Esophagus muscularis mucosa (tissue), 4 donors: Measurements from ENCODE around the gene KREMEN1. TPM values are rescaled to one million over a fixed set of nuclear protein-coding genes. Genes with fewer than 3 reads are reported as not detected.

Experiments used
- DNase-seq: peaks from one replicate; pipeline ENCODE4 v3.0.0-alpha.2; 2017; ENCODE audit errors: extremely low spot score
- H3K27ac ChIP-seq, 4 donors: fragments of 200-600 bp; sonication (generic); replicated peaks in 1 of 4; 1 replicate in 3 of 4; 2 replicates in 1 of 4; pipeline ENCODE4 v1.5.1; 2016 to 2019; ENCODE audit warnings: mild to moderate bottlenecking in 1 of 4
- H3K27me3 ChIP-seq, 4 donors: fragments of 200-600 bp; sonication (generic); one replicate each; pipeline versions ENCODE4 v1.5.1 to v1.6.0; 2016 to 2019
- H3K36me3 ChIP-seq, 4 donors: fragments of 200-600 bp; sonication (generic); one replicate each; pipeline ENCODE4 v1.5.1; 2016 to 2019
- H3K4me1 ChIP-seq, 4 donors: fragments of 200-600 bp; sonication (generic); one replicate each; pipeline ENCODE4 v1.5.1; 2016 to 2019
- H3K4me3 ChIP-seq, 4 donors: fragments of 200-600 bp; sonication (generic); 1 replicate in 2 of 4; 2 replicates in 2 of 4; pipeline ENCODE4 v1.5.1; 2016 to 2019; ENCODE audit warnings: mild to moderate bottlenecking in 4 of 4, moderate library complexity in 1 of 4
- H3K9me3 ChIP-seq, 4 donors: fragments of 200-600 bp; sonication (generic); 1 replicate in 3 of 4; 2 replicates in 1 of 4; pipeline ENCODE4 v1.5.1; 2016 to 2019
- EP300 ChIP-seq: sonication (generic); formaldehyde crosslinking; IDR thresholded peaks from one replicate; pipeline ENCODE4 v1.6.1; 2017; ENCODE audit warnings: antibody characterized with exemption
- POLR2A ChIP-seq: fragments of 450-650 bp; IDR thresholded peaks from one replicate; pipeline ENCODE4 v1.6.1; 2017; ENCODE audit warnings: antibody characterized with exemption, moderate library complexity, mild to moderate bottlenecking, low read depth
- POLR2AphosphoS5 ChIP-seq, 2 donors: sonication (generic); formaldehyde crosslinking; IDR thresholded peaks; one replicate each; pipeline ENCODE4 v1.6.1; 2017; ENCODE audit warnings: antibody characterized with exemption in 2 of 2
- WGBS: methylation state at CpG from one replicate; pipeline ENCODE4 v1.1.5; 2018; 5-methylcytosine and 5-hydroxymethylcytosine counted together
- intact Hi-C: fragments of 100-400 bp; cut with DNase I; formaldehyde crosslinking; loops from one replicate; pipeline ENCODE4 v1.15.1; 2023
- total RNA-seq, 4 donors: library from RNA; depleted of rRNA; stranded (reverse); fragments of >200 nt; gene quantifications; one replicate each; pipeline versions ENCODE4 v1.1.0 to v1.2.1, GENCODE V29; 2016
- TF ChIP-seq, protein P1 (sequence below), 3 experiments: fragments of 200-600 bp in 2 of 3; fragments of 450-650 bp in 1 of 3; sonication (generic) in 2 of 3; IDR thresholded peaks; one replicate each; pipeline ENCODE4 v1.5.1; 2017 to 2019; ENCODE audit warnings: antibody characterized with exemption in 3 of 3, mild to moderate bottlenecking in 2 of 3, moderate library complexity in 1 of 3

KREMEN1 gene
- total RNA-seq, 4 donors from 2014 or later, result 8.7 to 14.6 (median 12.4) TPM

DNA sequence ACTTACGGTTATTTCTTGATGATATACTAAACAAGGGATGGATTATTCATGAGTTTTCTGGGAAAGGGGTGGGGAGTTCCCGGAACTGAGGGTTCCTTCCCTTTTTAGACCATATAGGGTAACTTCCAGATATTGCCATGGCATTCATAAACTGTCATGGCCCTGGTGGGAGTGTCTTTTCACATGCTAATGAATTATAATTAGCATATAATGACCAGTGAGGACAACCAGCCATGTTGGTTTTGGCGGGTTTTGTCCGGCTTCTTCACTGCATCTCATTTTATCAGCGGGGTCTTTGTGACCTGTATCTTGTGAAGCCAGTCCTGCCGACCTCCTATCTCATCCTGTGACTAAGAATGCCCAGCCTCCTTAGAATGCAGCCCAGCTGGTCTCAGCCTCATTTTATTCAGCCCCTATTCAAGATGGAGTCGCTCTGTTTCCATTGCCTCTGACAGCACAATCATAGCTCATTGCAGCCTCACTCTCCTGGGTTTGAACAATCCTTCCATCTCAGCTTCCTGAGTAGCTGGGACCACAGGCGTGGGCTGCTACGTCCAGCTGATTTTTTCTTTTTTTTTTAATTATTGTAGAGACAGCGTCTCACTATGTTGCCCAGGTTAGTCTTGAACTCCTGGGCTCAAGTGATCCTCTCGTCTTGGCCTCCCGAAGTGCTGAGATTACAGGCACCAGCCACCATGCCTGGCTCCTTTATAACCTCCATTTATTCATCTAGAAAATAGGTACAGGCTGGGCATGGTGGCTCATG, 80.3 kb downstream of the KREMEN1 start:
- Histone ChIP-seq H3K27ac (peak overlapping the region; percentile 62 to 76 (median 66)), H3K36me3 (no peaks in the 10 kb centered on the region), H3K4me3 (peak overlapping the region in 2 of 4 donors; percentile 16 to 18), H3K4me1 (peaks cover 6 to 45% (median 32%) of the 10 kb centered on the region in 4 donors), H3K27me3 (peaks cover 0 to 4% (median 0%) of the 10 kb centered on the region in 4 donors), H3K9me3 (no peaks in the 10 kb centered on the region)
- intact Hi-C loops, result loop anchor here (10.0 kb wide), 1 partner anchor 298 kb away; no protein-coding TSS in a partner anchor
- no peak for DNase-seq
- TF ChIP-seq POLR2A, result no peak
- no peak for TF ChIP-seq POLR2AphosphoS5 (IDR thresholded peaks at IDR 0.05)
- TF ChIP-seq, protein P1, sequence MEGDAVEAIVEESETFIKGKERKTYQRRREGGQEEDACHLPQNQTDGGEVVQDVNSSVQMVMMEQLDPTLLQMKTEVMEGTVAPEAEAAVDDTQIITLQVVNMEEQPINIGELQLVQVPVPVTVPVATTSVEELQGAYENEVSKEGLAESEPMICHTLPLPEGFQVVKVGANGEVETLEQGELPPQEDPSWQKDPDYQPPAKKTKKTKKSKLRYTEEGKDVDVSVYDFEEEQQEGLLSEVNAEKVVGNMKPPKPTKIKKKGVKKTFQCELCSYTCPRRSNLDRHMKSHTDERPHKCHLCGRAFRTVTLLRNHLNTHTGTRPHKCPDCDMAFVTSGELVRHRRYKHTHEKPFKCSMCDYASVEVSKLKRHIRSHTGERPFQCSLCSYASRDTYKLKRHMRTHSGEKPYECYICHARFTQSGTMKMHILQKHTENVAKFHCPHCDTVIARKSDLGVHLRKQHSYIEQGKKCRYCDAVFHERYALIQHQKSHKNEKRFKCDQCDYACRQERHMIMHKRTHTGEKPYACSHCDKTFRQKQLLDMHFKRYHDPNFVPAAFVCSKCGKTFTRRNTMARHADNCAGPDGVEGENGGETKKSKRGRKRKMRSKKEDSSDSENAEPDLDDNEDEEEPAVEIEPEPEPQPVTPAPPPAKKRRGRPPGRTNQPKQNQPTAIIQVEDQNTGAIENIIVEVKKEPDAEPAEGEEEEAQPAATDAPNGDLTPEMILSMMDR (IDR thresholded peaks at IDR 0.05), result no peak
- TF ChIP-seq EP300, result no peak
- WGBS, result 88% methylated on average over 12 of the region's 12 CpGs

DNA sequence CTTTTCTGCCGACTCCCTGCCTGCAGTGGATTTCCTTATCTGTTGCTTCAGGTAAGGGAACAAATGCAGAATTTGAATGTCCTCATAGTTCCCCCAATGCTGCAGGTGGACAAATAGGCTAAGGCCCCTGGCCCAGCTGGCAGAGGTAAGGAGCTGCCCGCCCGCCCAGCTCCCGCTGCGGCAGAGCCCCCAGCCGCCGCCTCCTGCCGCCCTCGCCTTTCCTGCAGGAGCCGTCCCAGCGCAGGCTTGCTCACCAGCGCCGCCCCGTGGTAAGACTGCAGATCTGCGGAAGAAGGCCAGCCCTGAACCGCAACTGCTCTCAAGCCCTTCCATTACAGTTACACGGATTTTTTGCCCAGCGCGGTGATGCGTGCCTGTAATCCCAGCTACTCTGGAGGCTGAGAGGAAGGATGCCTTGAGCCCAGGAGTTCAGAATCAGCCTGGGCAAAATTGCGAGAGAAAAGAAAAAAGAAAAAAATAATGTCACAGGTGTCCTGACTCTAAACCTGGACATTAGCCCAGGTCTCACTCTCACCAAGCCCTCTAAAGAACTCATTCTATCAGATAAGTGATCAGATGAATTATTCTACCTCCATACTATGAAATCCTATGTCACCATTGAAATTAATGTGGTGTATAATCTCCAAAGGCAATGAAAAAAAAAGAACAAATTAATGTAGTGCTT, 81.7 kb downstream of the KREMEN1 start:
- Histone ChIP-seq H3K27me3 (peaks cover 0 to 8% (median 0%) of the 10 kb centered on the region in 4 donors), H3K36me3 (no peaks in the 10 kb centered on the region), H3K27ac (no peak overlapping the region), H3K4me3 (peak overlapping the region in 3 of 4 donors; percentile 20 to 34 (median 33)), H3K4me1 (peaks cover 6 to 45% (median 32%) of the 10 kb centered on the region in 4 donors), H3K9me3 (no peaks in the 10 kb centered on the region)
- WGBS, result 3% methylated on average over 21 of the region's 21 CpGs
- DNase-seq, result no peak
- intact Hi-C loops, result loop anchor here (5.0 to 10.0 kb wide), 2 partner anchors 93 to 300 kb away; no protein-coding TSS in a partner anchor
- TF ChIP-seq POLR2A (no peak), POLR2AphosphoS5 (IDR thresholded peaks at IDR 0.05) (peak in 1 of 2 donors; percentile 28), EP300 (no peak)
- TF ChIP-seq, protein P1 (IDR thresholded peaks at IDR 0.05), result peak; percentile 77 to 97 (median 85)

DNA sequence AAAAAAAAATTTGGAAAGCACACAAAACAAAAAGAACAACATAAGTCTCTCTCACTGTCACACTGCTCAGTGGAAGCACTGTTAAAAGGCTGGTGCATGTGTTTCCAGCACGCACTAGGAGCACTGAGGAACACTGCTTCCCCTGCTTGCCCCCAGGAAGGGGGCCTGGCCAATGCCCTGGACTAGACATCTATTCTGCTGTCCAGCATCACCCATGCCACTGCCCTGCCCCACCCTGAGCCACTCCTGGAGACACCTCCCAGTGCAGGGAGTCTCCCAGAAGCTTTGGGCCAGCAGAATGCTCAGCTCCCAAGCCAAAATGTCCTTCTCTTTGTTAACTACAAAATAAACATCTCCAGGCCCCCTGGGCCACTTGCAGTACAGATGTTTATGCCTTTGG, 83.1 kb downstream of the KREMEN1 start:
- H3K4me1 ChIP-seq, result peaks cover 6 to 33% (median 29%) of the 10 kb centered on the region in 4 donors
- no peak overlapping the region for H3K4me3 ChIP-seq
- H3K36me3 ChIP-seq, result no peaks in the 10 kb centered on the region
- peaks cover 0 to 9% (median 0%) of the 10 kb centered on the region in 4 donors for H3K27me3 ChIP-seq
- TF ChIP-seq EP300 (no peak), POLR2AphosphoS5 (IDR thresholded peaks at IDR 0.05) (no peak)
- TF ChIP-seq, protein P1 (IDR thresholded peaks at IDR 0.05), result no peak
- no peaks in the 10 kb centered on the region for H3K9me3 ChIP-seq
- no peak overlapping the region for H3K27ac ChIP-seq
- intact Hi-C loops, result loop anchor here (5.0 to 10.0 kb wide), 2 partner anchors 91 to 301 kb away; no protein-coding TSS in a partner anchor
- no peak for DNase-seq
- 100% methylated on average over 1 of the region's 1 CpG for WGBS

DNA sequence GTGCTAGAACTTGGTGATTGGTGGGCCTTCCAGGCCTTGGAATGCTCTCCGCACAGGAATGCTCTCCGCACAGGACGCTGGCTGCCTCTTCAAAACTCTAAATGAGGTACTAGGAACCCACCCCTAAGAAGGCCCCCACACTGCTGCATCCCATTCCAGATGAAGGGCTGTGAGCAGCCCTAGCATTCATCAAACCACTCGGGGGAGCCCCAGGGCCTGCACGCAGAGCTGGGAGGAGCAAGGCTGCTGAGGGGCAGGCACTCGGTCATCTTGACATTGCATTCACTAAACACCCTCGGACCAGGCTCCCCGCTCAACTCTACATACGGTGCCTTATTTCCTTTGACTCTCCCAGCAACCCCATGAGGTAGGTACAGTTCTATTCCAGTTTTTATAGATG, 83.7 kb downstream of the KREMEN1 start:
- Histone ChIP-seq H3K27ac (no peak overlapping the region), H3K27me3 (peaks cover 0 to 9% (median 0%) of the 10 kb centered on the region in 4 donors), H3K4me3 (no peak overlapping the region), H3K4me1 (peaks cover 6 to 31% (median 27%) of the 10 kb centered on the region in 4 donors), H3K36me3 (no peaks in the 10 kb centered on the region), H3K9me3 (no peaks in the 10 kb centered on the region)
- DNase-seq, result no peak
- WGBS, result 69% methylated on average over 8 of the region's 9 CpGs
- intact Hi-C loops, result loop anchor here (5.0 to 10.0 kb wide), 2 partner anchors 91 to 302 kb away; no protein-coding TSS in a partner anchor
- no peak for TF ChIP-seq POLR2A
- TF ChIP-seq, protein P1 (IDR thresholded peaks at IDR 0.05), result no peak
- no peak for TF ChIP-seq EP300
- TF ChIP-seq POLR2AphosphoS5 (IDR thresholded peaks at IDR 0.05), result no peak
